Coronary artery (tissue), 2 donors: ENCODE data around the gene GABBR1.

Experiments
- DNase-seq: peaks from one replicate; pipeline ENCODE4 v3.0.0-alpha.2; 2017; ENCODE audit warnings: low spot score
- H3K27ac ChIP-seq, 2 donors: fragments of 200-600 bp; sonication (generic); one replicate each; pipeline ENCODE4 v1.5.1; 2016 to 2019
- H3K4me3 ChIP-seq: fragments of 200-600 bp; sonication (generic); 2 replicates; pipeline ENCODE4 v1.5.1; 2016; ENCODE audit warnings: mild to moderate bottlenecking, moderate library complexity
- TF ChIP-seq, protein P1 (sequence below): fragments of 200-600 bp; sonication (generic); IDR thresholded peaks from one replicate; pipeline ENCODE4 v1.5.1; 2019; ENCODE audit warnings: antibody characterized with exemption

GABBR1 gene

DNA sequence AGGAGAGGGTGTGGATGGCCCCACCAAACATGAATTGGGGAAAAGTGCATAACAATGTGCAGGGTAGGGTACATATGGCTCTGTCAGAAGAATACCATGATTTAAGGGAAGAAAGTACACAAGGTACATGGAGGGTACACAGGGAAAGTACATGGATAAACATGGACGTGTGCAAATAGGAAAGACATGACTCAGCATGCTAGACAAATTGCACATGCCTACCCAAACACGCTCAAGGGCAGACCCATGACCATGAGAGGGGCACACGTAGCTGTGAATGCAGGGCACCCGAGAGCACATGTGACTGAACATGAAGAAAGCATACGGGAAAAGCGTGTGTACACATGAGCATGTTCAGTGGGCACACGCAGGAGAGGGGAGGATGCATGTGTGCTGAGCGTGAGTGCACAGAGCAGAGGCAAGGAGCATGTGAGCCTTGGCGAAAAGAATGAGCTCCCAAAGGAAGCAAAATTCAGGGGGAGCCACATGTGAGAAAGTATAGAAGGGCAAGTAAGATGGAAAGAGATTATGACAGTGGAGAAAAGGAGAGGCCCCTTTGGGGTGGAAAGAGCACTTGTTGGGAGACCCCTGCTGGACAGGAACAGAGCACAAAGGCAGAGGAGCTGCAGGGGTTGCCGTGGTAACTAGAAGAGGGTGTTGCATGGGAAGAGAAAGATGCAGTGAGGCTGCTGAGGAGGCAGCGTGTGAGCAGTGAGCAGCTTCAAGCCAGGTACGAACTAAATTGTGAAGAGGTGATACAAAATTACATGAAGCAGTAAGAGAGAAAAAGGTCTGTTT, 30.2 kb downstream of the GABBR1 start:
- TF ChIP-seq, protein P1, sequence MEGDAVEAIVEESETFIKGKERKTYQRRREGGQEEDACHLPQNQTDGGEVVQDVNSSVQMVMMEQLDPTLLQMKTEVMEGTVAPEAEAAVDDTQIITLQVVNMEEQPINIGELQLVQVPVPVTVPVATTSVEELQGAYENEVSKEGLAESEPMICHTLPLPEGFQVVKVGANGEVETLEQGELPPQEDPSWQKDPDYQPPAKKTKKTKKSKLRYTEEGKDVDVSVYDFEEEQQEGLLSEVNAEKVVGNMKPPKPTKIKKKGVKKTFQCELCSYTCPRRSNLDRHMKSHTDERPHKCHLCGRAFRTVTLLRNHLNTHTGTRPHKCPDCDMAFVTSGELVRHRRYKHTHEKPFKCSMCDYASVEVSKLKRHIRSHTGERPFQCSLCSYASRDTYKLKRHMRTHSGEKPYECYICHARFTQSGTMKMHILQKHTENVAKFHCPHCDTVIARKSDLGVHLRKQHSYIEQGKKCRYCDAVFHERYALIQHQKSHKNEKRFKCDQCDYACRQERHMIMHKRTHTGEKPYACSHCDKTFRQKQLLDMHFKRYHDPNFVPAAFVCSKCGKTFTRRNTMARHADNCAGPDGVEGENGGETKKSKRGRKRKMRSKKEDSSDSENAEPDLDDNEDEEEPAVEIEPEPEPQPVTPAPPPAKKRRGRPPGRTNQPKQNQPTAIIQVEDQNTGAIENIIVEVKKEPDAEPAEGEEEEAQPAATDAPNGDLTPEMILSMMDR, result no peak
- no peak for DNase-seq
- no peak overlapping the region for H3K27ac ChIP-seq
- no peak overlapping the region for H3K4me3 ChIP-seq

DNA sequence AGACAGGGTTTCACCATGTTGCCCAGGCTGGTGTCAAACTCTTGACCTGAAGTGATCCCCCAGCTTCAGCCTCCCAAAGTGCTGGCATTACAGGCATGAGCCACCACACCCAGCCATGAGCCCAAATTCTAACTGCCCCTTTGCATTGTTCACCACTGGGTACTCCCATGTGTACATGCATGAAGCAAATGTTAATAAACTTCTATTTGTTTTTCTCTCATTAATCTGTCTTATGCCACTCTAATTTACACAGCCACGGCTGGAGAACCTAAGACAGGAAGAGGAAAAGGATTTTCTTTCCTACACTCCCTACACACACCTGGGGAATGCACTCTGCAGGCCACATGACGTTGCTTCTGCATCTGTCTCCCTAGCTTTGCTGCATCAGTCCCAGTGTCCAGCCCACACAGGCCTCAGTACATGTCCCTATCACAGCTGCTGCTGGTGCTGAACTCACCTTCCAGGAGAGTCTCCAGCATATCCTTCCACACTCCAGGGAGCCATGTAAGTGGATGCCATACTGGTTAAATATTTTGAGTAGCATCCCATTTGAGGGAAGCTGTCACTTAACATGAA, 34.7 kb downstream of the GABBR1 start:
- Histone ChIP-seq H3K4me3 (no peak overlapping the region), H3K27ac (no peak overlapping the region)
- DNase-seq, result no peak
- TF ChIP-seq, protein P1, result no peak

DNA sequence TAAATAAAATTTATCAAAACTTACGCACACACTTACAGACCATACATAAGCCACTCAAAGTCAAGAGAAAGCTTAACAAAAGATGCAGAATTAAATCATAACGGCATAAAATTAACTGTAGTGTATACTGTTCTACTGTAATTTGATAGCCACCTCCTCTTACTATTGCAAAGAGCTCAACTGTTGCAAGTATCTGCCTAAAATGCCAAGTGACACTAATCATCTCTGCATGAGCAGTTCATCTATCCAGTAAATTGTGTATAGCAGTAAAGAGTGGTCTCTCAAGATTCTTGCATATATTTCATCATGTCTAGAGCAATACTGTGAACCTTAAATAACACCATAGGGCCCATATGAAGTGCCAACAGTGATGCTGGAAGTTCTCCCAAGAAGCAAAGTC, 35.8 kb downstream of the GABBR1 start:
- H3K27ac ChIP-seq, result no peak overlapping the region
- no peak for DNase-seq
- TF ChIP-seq, protein P1, result no peak
- H3K4me3 ChIP-seq, result no peak overlapping the region

DNA sequence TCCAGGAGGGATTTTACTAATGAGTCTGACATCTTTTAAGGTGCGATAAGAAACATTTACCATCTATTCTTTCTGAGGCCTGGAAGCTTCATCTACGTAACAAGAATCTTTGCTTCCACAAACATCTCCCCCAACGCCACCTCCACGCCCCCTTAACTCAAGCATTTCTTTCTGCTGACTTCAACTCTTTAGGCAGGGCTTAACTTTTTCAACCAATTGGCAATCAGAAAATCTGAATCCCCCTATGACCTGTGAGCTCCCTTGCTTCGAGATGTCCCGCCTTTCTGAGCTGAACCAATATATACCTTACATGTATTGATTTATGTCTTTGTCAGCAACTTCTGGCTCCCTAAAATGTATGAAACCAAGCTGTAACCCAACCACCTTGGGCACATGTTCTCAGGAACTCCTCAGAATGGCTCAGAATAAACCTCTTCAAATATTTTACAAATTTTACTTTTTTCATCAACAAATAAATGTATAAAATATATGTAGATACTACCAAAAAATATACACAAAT, 36.5 kb downstream of the GABBR1 start:
- no peak for DNase-seq
- H3K27ac ChIP-seq, result no peak overlapping the region
- TF ChIP-seq, protein P1, result no peak
- H3K4me3 ChIP-seq, result no peak overlapping the region

DNA sequence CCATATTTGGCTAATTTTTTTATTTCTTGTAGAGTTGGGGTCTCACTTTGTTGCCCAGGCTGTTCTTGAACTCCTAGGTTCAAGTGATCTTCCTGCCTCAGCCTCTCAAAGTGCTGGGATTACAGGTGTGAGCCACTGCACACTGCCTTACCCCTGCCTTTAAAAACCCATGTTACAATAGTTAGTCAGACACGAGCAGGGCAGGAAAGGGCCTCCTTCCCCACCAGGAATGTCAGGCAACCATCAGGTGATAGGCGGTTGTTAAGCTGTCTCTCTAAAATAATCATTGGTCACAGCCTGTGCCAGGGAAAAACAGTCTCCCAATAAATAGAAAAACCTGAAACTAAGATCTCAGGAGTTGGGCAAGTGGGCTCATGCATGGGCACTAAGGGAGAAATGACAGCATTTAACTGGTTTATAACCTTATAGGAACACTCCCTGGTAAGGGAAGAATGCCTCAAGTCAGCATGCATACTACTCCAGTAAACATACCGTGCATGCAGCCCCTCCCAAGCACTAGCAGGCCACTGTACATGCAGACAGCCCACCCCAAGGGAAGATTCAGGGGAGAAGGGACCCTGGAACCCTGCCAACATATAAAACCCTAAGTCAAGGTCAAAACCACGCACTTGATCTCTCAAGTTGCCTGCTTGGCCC, 39.7 kb downstream of the GABBR1 start:
- H3K27ac ChIP-seq, result no peak overlapping the region
- DNase-seq, result no peak
- TF ChIP-seq, protein P1, result no peak
- no peak overlapping the region for H3K4me3 ChIP-seq

DNA sequence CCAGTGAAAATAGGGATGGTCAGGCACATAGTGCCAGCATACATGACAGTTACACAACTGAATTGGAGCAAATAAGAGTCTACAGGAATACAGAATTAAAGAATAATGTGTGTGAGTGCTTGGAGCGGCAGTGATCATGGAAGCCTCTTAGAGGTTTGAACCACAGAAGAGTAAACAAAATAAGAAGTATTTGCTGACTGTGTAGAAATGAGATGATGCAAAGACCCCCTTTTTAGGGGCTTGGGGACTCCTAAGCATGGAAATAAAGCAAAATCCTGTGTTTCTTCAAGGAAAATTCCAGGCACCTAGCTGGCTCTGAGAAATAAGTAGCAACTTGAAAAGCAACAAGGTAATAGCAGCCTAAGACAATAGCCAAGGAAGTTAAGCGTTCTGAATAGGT, 41.3 kb downstream of the GABBR1 start:
- H3K27ac ChIP-seq, result no peak overlapping the region
- TF ChIP-seq, protein P1, result no peak
- H3K4me3 ChIP-seq, result no peak overlapping the region
- no peak for DNase-seq
